ENCODE measurements around the gene DPH6.

DNA sequence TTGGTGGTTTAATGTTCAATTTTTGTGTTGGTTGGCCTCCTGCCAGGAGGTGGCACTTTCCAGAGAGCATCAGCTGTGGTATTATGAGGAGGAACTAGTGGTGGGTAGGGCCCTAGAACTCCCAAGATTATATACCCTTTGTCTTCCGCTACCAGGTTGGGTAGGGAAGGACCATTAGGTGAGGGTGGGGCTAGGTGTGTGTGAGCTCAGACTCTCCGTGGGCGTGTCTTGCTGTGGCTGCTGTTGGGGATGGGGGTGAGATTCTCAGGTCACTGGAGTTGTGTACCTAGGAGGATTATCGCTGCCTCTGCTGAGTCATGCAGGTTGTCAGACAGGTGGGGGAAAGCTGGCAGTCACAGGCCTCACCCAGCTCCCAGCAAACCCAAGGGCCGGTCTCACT is 187.1 kb downstream of the DPH6 start:
- TF ChIP-seq, protein P1, sequence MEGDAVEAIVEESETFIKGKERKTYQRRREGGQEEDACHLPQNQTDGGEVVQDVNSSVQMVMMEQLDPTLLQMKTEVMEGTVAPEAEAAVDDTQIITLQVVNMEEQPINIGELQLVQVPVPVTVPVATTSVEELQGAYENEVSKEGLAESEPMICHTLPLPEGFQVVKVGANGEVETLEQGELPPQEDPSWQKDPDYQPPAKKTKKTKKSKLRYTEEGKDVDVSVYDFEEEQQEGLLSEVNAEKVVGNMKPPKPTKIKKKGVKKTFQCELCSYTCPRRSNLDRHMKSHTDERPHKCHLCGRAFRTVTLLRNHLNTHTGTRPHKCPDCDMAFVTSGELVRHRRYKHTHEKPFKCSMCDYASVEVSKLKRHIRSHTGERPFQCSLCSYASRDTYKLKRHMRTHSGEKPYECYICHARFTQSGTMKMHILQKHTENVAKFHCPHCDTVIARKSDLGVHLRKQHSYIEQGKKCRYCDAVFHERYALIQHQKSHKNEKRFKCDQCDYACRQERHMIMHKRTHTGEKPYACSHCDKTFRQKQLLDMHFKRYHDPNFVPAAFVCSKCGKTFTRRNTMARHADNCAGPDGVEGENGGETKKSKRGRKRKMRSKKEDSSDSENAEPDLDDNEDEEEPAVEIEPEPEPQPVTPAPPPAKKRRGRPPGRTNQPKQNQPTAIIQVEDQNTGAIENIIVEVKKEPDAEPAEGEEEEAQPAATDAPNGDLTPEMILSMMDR (IDR thresholded peaks at IDR 0.05): no peak
- no peak for TF ChIP-seq POLR2A (IDR thresholded peaks at IDR 0.05)
- TF ChIP-seq EP300 (IDR thresholded peaks at IDR 0.05): no peak

All from suprapubic skin (tissue), 3 donors.